Mucosa of rectum (tissue), 2 donors: ENCODE data around the gene MARK1.
A peak's percentile ranks its signal among the peaks of the same experiment; 100 is the strongest.
"Not testable (repeated sequence)": the region's sequence is repeated elsewhere in the genome, so short reads cannot be mapped to it uniquely, and the experiment has no call there.

Experiments used
- H3K27ac ChIP-seq, 2 donors: one replicate each; pipeline ENCODE4 v1.7.0; 2013; ENCODE audit warnings: inconsistent platforms in 2 of 2, low read depth in 2 of 2, low read length in 2 of 2
- H3K27me3 ChIP-seq, 2 donors: one replicate each; pipeline ENCODE4 v1.7.0; 2013; ENCODE audit warnings: low read length in 2 of 2; ENCODE audit not compliant: control insufficient read depth in 2 of 2, insufficient read depth in 2 of 2
- H3K36me3 ChIP-seq, 2 donors: one replicate each; pipeline ENCODE4 v1.7.0; 2013; ENCODE audit warnings: low read length in 2 of 2; ENCODE audit not compliant: control insufficient read depth in 2 of 2, insufficient read depth in 2 of 2
- H3K4me1 ChIP-seq, 2 donors: one replicate each; pipeline ENCODE4 v1.7.0; 2013; ENCODE audit warnings: low read length in 2 of 2, mild to moderate bottlenecking in 1 of 2; ENCODE audit not compliant: control insufficient read depth in 2 of 2, insufficient read depth in 2 of 2
- H3K4me3 ChIP-seq, 2 donors: one replicate each; pipeline ENCODE4 v1.7.0; 2013; ENCODE audit warnings: low read length in 2 of 2
- H3K9ac ChIP-seq, 2 donors: one replicate each; pipeline ENCODE4 v1.7.0; 2013; ENCODE audit warnings: low read length in 2 of 2, low read depth in 1 of 2, mild to moderate bottlenecking in 1 of 2
- H3K9me3 ChIP-seq, 2 donors: one replicate each; pipeline ENCODE4 v1.7.0; 2013; ENCODE audit warnings: low read length in 2 of 2; ENCODE audit not compliant: control insufficient read depth in 2 of 2
- donor health status: healthy.
- donor health status: Normal muscosa, but diverticular disease.

The MARK1 gene

GRCh38 chr1:220683716-220684115 is 155.8 kb downstream of the MARK1 start:
- H3K27ac ChIP-seq, H3K27me3 ChIP-seq, H3K36me3 ChIP-seq, H3K4me3 ChIP-seq, H3K9ac ChIP-seq, H3K9me3 ChIP-seq, H3K4me1 ChIP-seq: not testable (repeated sequence)

GRCh38 chr1:220684890-220685289 is 157.0 kb downstream of the MARK1 start:
- Histone ChIP-seq H3K9me3 (no peaks in the 10 kb centered on the region), H3K4me3 (no peak overlapping the region), H3K27ac (no peak overlapping the region), H3K36me3 (no peaks in the 10 kb centered on the region), H3K4me1 (peaks cover 3 to 5% of the 10 kb centered on the region in 2 donors), H3K9ac (no peak overlapping the region), H3K27me3 (peaks cover 0 to 1% of the 10 kb centered on the region in 2 donors)

- no peak overlapping the region for H3K4me3 ChIP-seq
- H3K9me3 ChIP-seq = no peaks in the 10 kb centered on the region
- H3K4me1 ChIP-seq = peaks cover 5 to 6% of the 10 kb centered on the region in 2 donors
- H3K27me3 ChIP-seq = peaks cover 0 to 1% of the 10 kb centered on the region in 2 donors
- no peak overlapping the region for H3K9ac ChIP-seq
- no peaks in the 10 kb centered on the region for H3K36me3 ChIP-seq
- H3K27ac ChIP-seq = no peak overlapping the region
Observed at GRCh38 chr1:220685879-220686278, 157.9 kb downstream of the MARK1 start.

GRCh38 chr1:220687809-220688208 is 159.9 kb downstream of the MARK1 start:
- no peaks in the 10 kb centered on the region for H3K36me3 ChIP-seq
- no peak overlapping the region for H3K4me3 ChIP-seq
- H3K4me1 ChIP-seq = peaks cover 11 to 14% of the 10 kb centered on the region in 2 donors
- no peak overlapping the region for H3K9ac ChIP-seq
- H3K27me3 ChIP-seq = no peaks in the 10 kb centered on the region
- no peak overlapping the region for H3K27ac ChIP-seq
- no peaks in the 10 kb centered on the region for H3K9me3 ChIP-seq

- H3K36me3 ChIP-seq = no peaks in the 10 kb centered on the region
- H3K4me3 ChIP-seq = peak overlapping the region; percentile 79
- no peaks in the 10 kb centered on the region for H3K27me3 ChIP-seq
- H3K27ac ChIP-seq = no peak overlapping the region
- no peak overlapping the region for H3K9ac ChIP-seq
- H3K4me1 ChIP-seq = peaks cover 11 to 14% of the 10 kb centered on the region in 2 donors
- H3K9me3 ChIP-seq = no peaks in the 10 kb centered on the region
Observed at GRCh38 chr1:220689666-220690065, 161.7 kb downstream of the MARK1 start.

- peak within 1 kb of the TSS; percentile 65 to 69 for H3K27ac ChIP-seq
- H3K9ac ChIP-seq = peak within 1 kb of the TSS; percentile 74 to 86
- H3K4me1 ChIP-seq = peaks cover 11 to 14% of the 10 kb centered on the region in 2 donors
- no peaks in the 10 kb centered on the region for H3K9me3 ChIP-seq
- H3K4me3 ChIP-seq = peak within 1 kb of the TSS; percentile 79
- no peaks in the 10 kb centered on the region for H3K36me3 ChIP-seq
- no peaks in the 10 kb centered on the region for H3K27me3 ChIP-seq
Observed at GRCh38 chr1:220690140-220691052, 162.5 kb downstream of the MARK1 start, which contains the start of gene C1orf115. Gene C1orf115 (plus strand): TSS chr1:220690363. CDS start chr1:220690403, 40 bp downstream.

GRCh38 chr1:220691053-220691684 is 163.2 kb downstream of the MARK1 start:
- H3K9ac ChIP-seq = peak overlapping the region; percentile 74 to 86

GRCh38 chr1:220692436-220693228 is 164.7 kb downstream of the MARK1 start:
- Histone ChIP-seq H3K36me3 (peaks cover 1 to 6% of the 10 kb centered on the region in 2 donors), H3K27me3 (no peaks in the 10 kb centered on the region), H3K27ac (no peak overlapping the region), H3K9ac (no peak overlapping the region), H3K9me3 (no peaks in the 10 kb centered on the region), H3K4me1 (peaks cover 11 to 14% of the 10 kb centered on the region in 2 donors), H3K4me3 (no peak overlapping the region)

More at GRCh38 chr1:220691053-220691684, 163.2 kb downstream of the MARK1 start:
- H3K4me1 ChIP-seq = peaks cover 11 to 14% of the 10 kb centered on the region in 2 donors
- peak overlapping the region; percentile 79 for H3K4me3 ChIP-seq
- no peaks in the 10 kb centered on the region for H3K27me3 ChIP-seq
- H3K27ac ChIP-seq = peak overlapping the region; percentile 27 to 65
- no peaks in the 10 kb centered on the region for H3K9me3 ChIP-seq
- no peaks in the 10 kb centered on the region for H3K36me3 ChIP-seq

- Histone ChIP-seq H3K9ac (no peak overlapping the region), H3K4me1 (peaks cover 8 to 9% of the 10 kb centered on the region in 2 donors)
Observed at GRCh38 chr1:220694866-220695382, 167.0 kb downstream of the MARK1 start.

More at GRCh38 chr1:220694866-220695382, 167.0 kb downstream of the MARK1 start:
- no peak overlapping the region for H3K4me3 ChIP-seq
- H3K36me3 ChIP-seq = peaks cover 7 to 14% of the 10 kb centered on the region in 2 donors
- H3K27me3 ChIP-seq = no peaks in the 10 kb centered on the region
- H3K9me3 ChIP-seq = no peaks in the 10 kb centered on the region
- H3K27ac ChIP-seq = no peak overlapping the region
